HepG2 (cell line): ENCODE measurements around the gene CDH2. TPM values are rescaled to one million over a fixed set of nuclear protein-coding genes. Genes with fewer than 3 reads are reported as not detected.
A peak's percentile ranks its signal among the peaks of the same experiment; 100 is the strongest.

Experiments used
- ETV5 ChIP-seq: IDR thresholded peaks from 2 replicates; pipeline ENCODE4 v1.6.1; 2018; ENCODE audit warnings: missing biosample characterization, missing genetic modification reagents, inconsistent platforms, borderline replicate concordance
- GATA4 ChIP-seq: sonication (generic); IDR thresholded peaks from 2 replicates; pipeline ENCODE4 v1.6.1; 2016; ENCODE audit warnings: antibody characterized with exemption, low read depth, borderline replicate concordance
- KDM6A ChIP-seq: IDR thresholded peaks from 2 replicates; pipeline ENCODE4 v1.6.1; 2016; ENCODE audit warnings: low read depth
- MAFK ChIP-seq, 2 experiments: IDR thresholded peaks in 1 of 2; conservative IDR thresholded peaks in 1 of 2; 2 replicates each; pipeline ENCODE4 v1.6.1; 2011; ENCODE audit warnings: improper control_type of control experiment in 2 of 2, low read length in 2 of 2
- MAX ChIP-seq: IDR thresholded peaks from 2 replicates; pipeline ENCODE4 v1.6.1; 2012; ENCODE audit warnings: inconsistent platforms
- MXI1 ChIP-seq: IDR thresholded peaks from 3 replicates; pipeline ENCODE4 v1.6.1; 2012; ENCODE audit warnings: low read depth, low read length, inconsistent platforms, borderline replicate concordance
- NCOA5 ChIP-seq: sonication (generic); formaldehyde crosslinking; IDR thresholded peaks from 2 replicates; pipeline ENCODE4 v1.4.0; 2020; ENCODE audit warnings: missing genetic modification reagents
- NFIB ChIP-seq: sonication (generic); formaldehyde crosslinking; IDR thresholded peaks from 2 replicates; pipeline ENCODE4 v1.9.0; 2021; ENCODE audit warnings: missing genetic modification reagents, mild to moderate bottlenecking, borderline replicate concordance
- NR2C2 ChIP-seq: sonication (generic); formaldehyde crosslinking; IDR thresholded peaks from 2 replicates; pipeline ENCODE4 v1.4.0; 2020; ENCODE audit warnings: missing genetic modification reagents, mild to moderate bottlenecking, moderate library complexity, borderline replicate concordance
- SALL1 ChIP-seq: sonication (generic); formaldehyde crosslinking; IDR thresholded peaks from 2 replicates; pipeline ENCODE4 v1.8.0; 2022; ENCODE audit warnings: mild to moderate bottlenecking, missing genetic modification reagents
- SOX6 ChIP-seq, 2 experiments: fragments of 450-650 bp in 1 of 2; sonication (generic) in 1 of 2; formaldehyde crosslinking in 1 of 2; IDR thresholded peaks; 2 replicates each; pipeline versions ENCODE4 v1.4.0 to v1.6.1; 2017 to 2020; ENCODE audit warnings: antibody characterized with exemption in 1 of 2, mild to moderate bottlenecking in 1 of 2, missing genetic modification reagents in 1 of 2
- TCF7L2 ChIP-seq: IDR thresholded peaks from 2 replicates; pipeline ENCODE4 v1.6.1; 2011; ENCODE audit warnings: mild to moderate bottlenecking, low read depth, low read length, moderate library complexity
- ZFY ChIP-seq: sonication (generic); formaldehyde crosslinking; IDR thresholded peaks from 2 replicates; pipeline ENCODE4 v1.4.0; 2020; ENCODE audit warnings: missing genetic modification reagents
- ZNF138 ChIP-seq: sonication (generic); formaldehyde crosslinking; IDR thresholded peaks from 2 replicates; pipeline ENCODE4 v1.5.0; 2020; ENCODE audit warnings: mild to moderate bottlenecking, low read depth, missing genetic modification reagents
- ZNF317 ChIP-seq: sonication (generic); formaldehyde crosslinking; IDR thresholded peaks from 2 replicates; pipeline ENCODE4 v1.5.0; 2020; ENCODE audit warnings: mild to moderate bottlenecking, missing genetic modification reagents
- ZNF441 ChIP-seq: sonication (generic); formaldehyde crosslinking; IDR thresholded peaks from 2 replicates; pipeline ENCODE4 v1.7.0; 2021; ENCODE audit warnings: missing genetic modification reagents, borderline replicate concordance
- ZNF503 ChIP-seq: sonication (generic); formaldehyde crosslinking; IDR thresholded peaks from 2 replicates; pipeline ENCODE4 v1.4.0; 2020; ENCODE audit warnings: missing genetic modification reagents
- ZNF770 ChIP-seq: sonication (generic); formaldehyde crosslinking; IDR thresholded peaks from 2 replicates; pipeline ENCODE4 v1.5.0; 2020; ENCODE audit warnings: mild to moderate bottlenecking, missing genetic modification reagents
- ZSCAN9 ChIP-seq: IDR thresholded peaks from 2 replicates; pipeline ENCODE4 v1.6.1; 2016; ENCODE audit warnings: borderline replicate concordance
- polyA plus RNA-seq, 8 experiments: library from polyadenylated mRNA; depleted of rRNA in 3 of 8; stranded (reverse) in 7 of 8; unstranded in 1 of 8; fragments of >200 nt; fragmentation: Illumina TruSeq in 4 of 8; extraction: Trizol in 4 of 8; gene quantifications; 2 replicates each; pipeline versions ENCODE4 v1.2.1 to v1.2.3, GENCODE V29; 2011 to 2016; ENCODE audit warnings: low read depth in 4 of 8, missing spikeins in 1 of 8, mixed read lengths in 1 of 8; ENCODE audit not compliant: insufficient read depth in 1 of 8
- total RNA-seq, 5 experiments: library from RNA; depleted of rRNA; stranded (reverse); fragments of >200 nt; fragmentation: Illumina TruSeq; extraction: Trizol; gene quantifications; 2 replicates each; pipeline ENCODE4 v1.2.3, GENCODE V29; 2016; ENCODE audit warnings: low read depth in 1 of 5
- TF ChIP-seq, protein P1 (sequence below): sonication (generic); formaldehyde crosslinking; IDR thresholded peaks from 2 replicates; pipeline ENCODE4 v1.5.0; 2020; ENCODE audit warnings: mild to moderate bottlenecking, missing genetic modification reagents, borderline replicate concordance

CDH2 gene
- total and polyA plus RNA-seq, 2 of the 13 experiments (the other 11 are each of a cell fraction or from before 2014, with no cell fraction given) = 18.6 to 36.1 TPM

DNA sequence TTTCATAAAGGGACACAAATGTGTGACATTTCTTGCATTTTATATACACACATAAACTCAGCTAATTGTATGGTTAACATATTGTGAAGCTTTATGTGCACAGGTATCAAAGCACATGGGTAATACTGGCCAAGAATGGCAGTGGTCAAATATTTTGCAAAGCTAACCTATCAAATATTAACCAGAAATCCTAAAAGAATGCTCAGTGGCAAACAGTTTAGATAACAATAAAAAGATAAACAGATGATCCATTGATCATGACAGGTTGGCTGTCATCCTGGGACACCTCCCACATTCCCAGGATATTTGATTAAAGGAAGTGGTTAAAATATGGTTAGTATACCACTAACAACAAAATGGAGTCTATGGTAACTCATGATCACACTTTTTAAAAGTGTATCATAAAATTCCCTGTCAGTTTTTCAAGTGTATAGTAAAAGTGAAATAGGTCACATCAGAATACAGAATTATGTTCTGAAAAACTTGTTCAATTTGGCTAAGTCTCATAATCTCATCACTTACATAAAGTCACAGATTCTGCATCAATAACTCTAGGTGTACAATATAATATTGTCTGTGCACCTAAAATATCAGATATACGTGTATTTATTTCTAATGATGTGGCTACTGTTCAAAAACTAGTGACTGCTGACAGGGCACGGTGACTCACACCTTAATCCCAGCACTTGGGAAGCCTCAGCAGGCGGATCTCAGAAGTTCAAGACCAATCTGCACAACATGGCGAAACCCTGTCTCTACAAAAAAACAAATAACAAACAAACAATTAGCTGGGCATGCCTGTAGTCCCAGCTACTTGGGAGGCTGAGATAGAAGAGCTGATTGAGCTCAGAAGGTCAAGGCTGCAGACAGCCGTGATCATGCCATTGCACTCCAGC, 48.9 kb downstream of the CDH2 start (continued):
- TF ChIP-seq SALL1 (peak; percentile 91), GATA4 (peak; percentile 93; the same call in 1 of the 2 replicates), MAX (peak; percentile 54; the same call in 1 of the 2 replicates), ZNF503 (peak; percentile 68; the same call in 1 of the 2 replicates), ZSCAN9 (CRISPR knock-in tag) (peak; percentile 24; the same call in 1 of the 2 replicates), MAFK (conservative IDR thresholded peaks at IDR 0.05 in 1 of 2, IDR thresholded peaks at IDR 0.05 in 1 of 2; ENCODE audit: low read length in 2 of 2) (peak; percentile 1 to 34; a peak in 1 of 4 replicates), KDM6A (CRISPR knock-in tag) (peak; percentile 44), ZNF317 (CRISPR knock-in tag) (peak; percentile 93), NFIB (no peak), ETV5 (CRISPR knock-in tag) (peak; percentile 60; the same call in 1 of the 2 replicates), MXI1 (peak; percentile 23; the same call in 1 of the 3 replicates), NR2C2 (CRISPR knock-in tag) (peak; percentile 40; the same call in 1 of the 2 replicates), ZNF138 (no peak), SOX6 (IDR thresholded peaks at IDR 0.05) (no peak), SOX6 (CRISPR knock-in tag; IDR thresholded peaks at IDR 0.05) (peak; percentile 82), TCF7L2 (0 out of 2 replicates have a peak, but pooled peaks have one; percentile 19), ZNF770 (CRISPR knock-in tag) (peak; percentile 19; the same call in 1 of the 2 replicates), ZFY (CRISPR knock-in tag) (no peak), ZNF441 (peak; percentile 46; the same call in 1 of the 2 replicates), NCOA5 (CRISPR knock-in tag) (no peak)
- TF ChIP-seq, protein P1, sequence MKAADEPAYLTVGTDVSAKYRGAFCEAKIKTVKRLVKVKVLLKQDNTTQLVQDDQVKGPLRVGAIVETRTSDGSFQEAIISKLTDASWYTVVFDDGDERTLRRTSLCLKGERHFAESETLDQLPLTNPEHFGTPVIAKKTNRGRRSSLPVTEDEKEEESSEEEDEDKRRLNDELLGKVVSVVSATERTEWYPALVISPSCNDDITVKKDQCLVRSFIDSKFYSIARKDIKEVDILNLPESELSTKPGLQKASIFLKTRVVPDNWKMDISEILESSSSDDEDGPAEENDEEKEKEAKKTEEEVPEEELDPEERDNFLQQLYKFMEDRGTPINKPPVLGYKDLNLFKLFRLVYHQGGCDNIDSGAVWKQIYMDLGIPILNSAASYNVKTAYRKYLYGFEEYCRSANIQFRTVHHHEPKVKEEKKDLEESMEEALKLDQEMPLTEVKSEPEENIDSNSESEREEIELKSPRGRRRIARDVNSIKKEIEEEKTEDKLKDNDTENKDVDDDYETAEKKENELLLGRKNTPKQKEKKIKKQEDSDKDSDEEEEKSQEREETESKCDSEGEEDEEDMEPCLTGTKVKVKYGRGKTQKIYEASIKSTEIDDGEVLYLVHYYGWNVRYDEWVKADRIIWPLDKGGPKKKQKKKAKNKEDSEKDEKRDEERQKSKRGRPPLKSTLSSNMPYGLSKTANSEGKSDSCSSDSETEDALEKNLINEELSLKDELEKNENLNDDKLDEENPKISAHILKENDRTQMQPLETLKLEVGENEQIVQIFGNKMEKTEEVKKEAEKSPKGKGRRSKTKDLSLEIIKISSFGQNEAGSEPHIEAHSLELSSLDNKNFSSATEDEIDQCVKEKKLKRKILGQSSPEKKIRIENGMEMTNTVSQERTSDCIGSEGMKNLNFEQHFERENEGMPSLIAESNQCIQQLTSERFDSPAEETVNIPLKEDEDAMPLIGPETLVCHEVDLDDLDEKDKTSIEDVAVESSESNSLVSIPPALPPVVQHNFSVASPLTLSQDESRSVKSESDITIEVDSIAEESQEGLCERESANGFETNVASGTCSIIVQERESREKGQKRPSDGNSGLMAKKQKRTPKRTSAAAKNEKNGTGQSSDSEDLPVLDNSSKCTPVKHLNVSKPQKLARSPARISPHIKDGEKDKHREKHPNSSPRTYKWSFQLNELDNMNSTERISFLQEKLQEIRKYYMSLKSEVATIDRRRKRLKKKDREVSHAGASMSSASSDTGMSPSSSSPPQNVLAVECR (CRISPR knock-in tag) = peak; percentile 60; the same call in 1 of the 2 replicates
